ENCODE data around the gene AOPEP. TPM values are rescaled to one million over a fixed set of nuclear protein-coding genes. Genes with fewer than 3 reads are reported as not detected.

AOPEP gene
- polyA plus RNA-seq, 1 experiment: 40.0 TPM

DNA sequence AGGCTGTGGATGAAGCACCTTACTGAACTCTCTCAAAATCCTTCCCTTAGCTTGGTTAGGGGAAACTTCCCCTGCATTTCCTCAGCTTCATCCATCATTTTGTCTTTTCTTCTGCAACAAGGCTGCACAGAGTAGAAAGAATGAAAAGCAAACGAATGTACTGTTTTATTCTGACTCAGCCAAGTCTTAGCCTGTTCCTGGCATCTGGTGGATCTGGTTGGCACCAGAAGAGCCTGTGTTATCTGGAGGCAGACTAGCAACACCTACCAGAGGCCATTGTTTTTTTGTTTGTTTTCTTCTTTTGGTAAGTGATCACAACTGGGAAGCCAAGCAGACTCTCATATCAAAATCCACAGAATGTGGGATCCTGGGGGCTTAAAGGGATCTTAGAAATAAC, 390.3 kb downstream of the AOPEP start:
- no peak for DNase-seq (ENCODE audit: low read depth, low spot score)
- TF ChIP-seq, protein P1, sequence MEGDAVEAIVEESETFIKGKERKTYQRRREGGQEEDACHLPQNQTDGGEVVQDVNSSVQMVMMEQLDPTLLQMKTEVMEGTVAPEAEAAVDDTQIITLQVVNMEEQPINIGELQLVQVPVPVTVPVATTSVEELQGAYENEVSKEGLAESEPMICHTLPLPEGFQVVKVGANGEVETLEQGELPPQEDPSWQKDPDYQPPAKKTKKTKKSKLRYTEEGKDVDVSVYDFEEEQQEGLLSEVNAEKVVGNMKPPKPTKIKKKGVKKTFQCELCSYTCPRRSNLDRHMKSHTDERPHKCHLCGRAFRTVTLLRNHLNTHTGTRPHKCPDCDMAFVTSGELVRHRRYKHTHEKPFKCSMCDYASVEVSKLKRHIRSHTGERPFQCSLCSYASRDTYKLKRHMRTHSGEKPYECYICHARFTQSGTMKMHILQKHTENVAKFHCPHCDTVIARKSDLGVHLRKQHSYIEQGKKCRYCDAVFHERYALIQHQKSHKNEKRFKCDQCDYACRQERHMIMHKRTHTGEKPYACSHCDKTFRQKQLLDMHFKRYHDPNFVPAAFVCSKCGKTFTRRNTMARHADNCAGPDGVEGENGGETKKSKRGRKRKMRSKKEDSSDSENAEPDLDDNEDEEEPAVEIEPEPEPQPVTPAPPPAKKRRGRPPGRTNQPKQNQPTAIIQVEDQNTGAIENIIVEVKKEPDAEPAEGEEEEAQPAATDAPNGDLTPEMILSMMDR (IDR thresholded peaks at IDR 0.05; ENCODE audit: low read depth, low read length): no peak
- Histone ChIP-seq H3K9me3 (ENCODE audit: control insufficient read depth, insufficient read depth, low read length) (no peaks in the 10 kb centered on the region), H3K27ac (ENCODE audit: low read depth, low read length) (no peak overlapping the region), H3K27me3 (ENCODE audit: control insufficient read depth, insufficient read depth, low read length) (no peaks in the 10 kb centered on the region), H3K4me3 (ENCODE audit: low read depth, low read length) (no peak overlapping the region)
- CTCF ChIA-PET: interaction anchor here (0.6 to 5.7 kb wide), 4 partner anchors 10 to 1153 kb away, joined by 4 to 56 read pairs (median 8); no protein-coding TSS in a partner anchor
- POLR2A ChIA-PET: no interaction called here

DNA sequence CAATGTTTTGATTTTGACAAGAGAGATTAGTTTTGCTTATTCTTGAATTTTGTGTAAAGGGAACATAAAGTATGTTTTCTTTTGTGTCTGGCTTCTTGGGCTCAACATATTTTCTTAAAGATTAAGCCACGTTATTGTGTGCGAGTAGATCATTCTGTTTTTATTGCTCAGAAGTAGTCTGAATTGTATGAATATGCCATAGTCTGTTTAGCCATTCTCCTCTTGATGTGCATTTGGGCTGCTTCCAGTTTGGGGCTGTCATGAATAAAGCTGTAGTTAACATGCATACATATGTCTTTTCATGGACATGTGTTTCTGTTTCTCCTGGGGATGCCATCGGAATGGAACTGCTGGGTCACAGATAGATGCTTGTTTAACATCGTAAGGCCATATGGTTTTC, 392.1 kb downstream of the AOPEP start:
- no peak for DNase-seq (ENCODE audit: low read depth, low spot score)
- Histone ChIP-seq H3K27ac (ENCODE audit: low read depth, low read length) (no peak overlapping the region), H3K27me3 (ENCODE audit: control insufficient read depth, insufficient read depth, low read length) (no peaks in the 10 kb centered on the region), H3K9me3 (ENCODE audit: control insufficient read depth, insufficient read depth, low read length) (no peaks in the 10 kb centered on the region), H3K4me3 (ENCODE audit: low read depth, low read length) (no peak overlapping the region)
- ChIA-PET POLR2A (no interaction called here), CTCF (interaction anchor here (1.8 to 5.7 kb wide), 3 partner anchors 8 to 449 kb away, joined by 6 to 56 read pairs (median 10); no protein-coding TSS in a partner anchor)
- TF ChIP-seq, protein P1 (IDR thresholded peaks at IDR 0.05; ENCODE audit: low read depth, low read length): no peak

DNA sequence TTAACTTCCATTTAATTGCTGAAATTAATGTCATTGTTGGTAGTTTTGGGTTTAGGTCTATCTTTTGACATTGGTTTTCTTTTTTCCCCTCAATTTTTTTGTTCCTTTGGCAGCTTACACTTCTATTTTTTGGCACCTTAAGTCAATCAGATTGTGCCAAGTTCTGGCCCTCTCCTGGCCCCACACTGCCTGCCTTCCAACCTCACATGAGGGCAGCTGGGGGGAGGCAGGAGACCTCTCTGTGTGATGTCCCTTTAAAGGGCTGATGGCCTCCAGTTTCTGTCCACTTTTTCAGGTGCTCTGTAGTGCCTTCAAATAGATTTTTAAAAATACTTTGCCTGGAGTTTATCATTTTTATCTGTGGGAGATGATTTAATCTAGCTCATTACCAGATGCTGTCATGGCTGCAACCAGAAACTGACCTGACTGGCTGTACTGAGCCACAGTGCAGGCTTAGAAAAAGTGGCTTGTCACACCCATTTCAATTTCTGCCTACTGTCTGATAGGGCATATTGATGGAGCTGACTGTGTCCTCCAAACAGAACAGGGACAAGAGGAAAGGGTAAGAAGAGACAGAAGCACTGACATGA, 394.4 kb downstream of the AOPEP start:
- H3K4me3 ChIP-seq (ENCODE audit: low read depth, low read length): no peak overlapping the region

DNA sequence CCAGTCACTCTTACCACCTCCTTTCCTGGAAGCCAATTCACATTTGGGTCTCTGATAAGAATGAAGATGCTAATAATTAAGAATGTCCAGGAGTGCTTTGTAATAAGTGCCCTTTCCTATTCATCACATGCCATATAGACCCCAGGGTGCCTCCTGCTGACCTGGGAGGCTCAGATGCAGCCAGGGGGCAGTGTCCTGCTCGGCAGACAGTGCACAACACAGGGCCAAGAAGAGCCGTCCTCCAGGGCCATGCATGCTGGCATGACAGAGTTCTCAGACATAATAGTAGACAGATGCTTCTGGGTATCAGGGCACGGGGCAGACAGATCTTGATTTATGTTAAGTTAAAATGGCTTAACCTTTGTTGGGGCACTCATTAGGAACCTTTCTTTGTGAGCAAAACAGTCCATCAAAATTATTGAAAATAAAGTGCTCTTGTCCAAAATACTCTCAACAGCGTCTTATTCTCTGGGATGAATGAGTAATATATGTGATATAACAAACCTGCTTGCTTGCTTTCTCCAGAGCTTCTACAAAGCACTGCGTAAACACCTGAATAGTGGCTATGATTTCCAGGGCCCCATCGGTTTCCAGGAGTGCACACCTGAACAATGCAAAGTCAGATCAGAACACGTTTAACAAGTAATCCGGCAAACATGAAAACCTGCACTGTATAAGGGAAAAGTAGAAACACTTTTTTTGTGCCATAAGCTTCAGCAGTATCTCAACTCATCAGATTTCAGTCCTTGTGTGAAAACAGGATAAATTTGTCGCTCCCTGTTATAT, 398.3 kb downstream of the AOPEP start:
- ChIA-PET CTCF (interaction anchor here (1.5 to 9.0 kb wide), 4 partner anchors 8 to 457 kb away, joined by 3 to 238 read pairs (median 112); no protein-coding TSS in a partner anchor), POLR2A (no interaction called here)
- no peaks in the 10 kb centered on the region for H3K9me3 ChIP-seq (ENCODE audit: control insufficient read depth, insufficient read depth, low read length)
- no peak overlapping the region for H3K4me3 ChIP-seq (ENCODE audit: low read depth, low read length)
- DNase-seq (ENCODE audit: low read depth, low spot score): no peak
- TF ChIP-seq, protein P1 (IDR thresholded peaks at IDR 0.05; ENCODE audit: low read depth, low read length): no peak
- no peak overlapping the region for H3K27ac ChIP-seq (ENCODE audit: low read depth, low read length)
- no peaks in the 10 kb centered on the region for H3K27me3 ChIP-seq (ENCODE audit: control insufficient read depth, insufficient read depth, low read length)

More for the DNA sequence above, 394.4 kb downstream of the AOPEP start:
- DNase-seq (ENCODE audit: low read depth, low spot score): no peak
- POLR2A ChIA-PET: no interaction called here
- Histone ChIP-seq H3K27me3 (ENCODE audit: control insufficient read depth, insufficient read depth, low read length) (no peaks in the 10 kb centered on the region), H3K27ac (ENCODE audit: low read depth, low read length) (no peak overlapping the region), H3K9me3 (ENCODE audit: control insufficient read depth, insufficient read depth, low read length) (no peaks in the 10 kb centered on the region)
- CTCF ChIA-PET: interaction anchor here (2.6 kb wide), 1 partner anchor 10 kb away, joined by 14 read pairs; no protein-coding TSS in a partner anchor
- TF ChIP-seq, protein P1 (IDR thresholded peaks at IDR 0.05; ENCODE audit: low read depth, low read length): no peak

DNA sequence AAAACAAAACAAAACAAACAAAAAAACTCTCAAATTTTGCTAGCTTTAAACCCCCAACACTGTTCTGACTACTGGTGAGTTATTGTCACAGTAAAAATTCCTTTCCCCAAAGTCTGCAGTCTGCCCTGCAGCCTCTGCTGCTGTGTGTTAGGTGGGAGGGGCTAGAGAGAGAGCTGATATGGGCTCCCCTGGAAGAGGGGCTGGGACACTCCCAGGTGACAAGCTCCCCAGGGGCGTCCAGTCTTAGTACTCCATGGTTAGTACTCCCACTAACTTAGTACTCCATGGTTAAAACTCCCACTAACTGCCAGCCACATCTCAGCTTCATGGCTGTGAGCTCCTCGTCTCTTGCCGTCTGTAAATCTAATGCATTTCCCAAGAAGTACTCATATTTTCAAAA, 399.2 kb downstream of the AOPEP start:
- POLR2A ChIA-PET: no interaction called here
- Histone ChIP-seq H3K9me3 (ENCODE audit: control insufficient read depth, insufficient read depth, low read length) (no peaks in the 10 kb centered on the region), H3K27me3 (ENCODE audit: control insufficient read depth, insufficient read depth, low read length) (no peaks in the 10 kb centered on the region), H3K27ac (ENCODE audit: low read depth, low read length) (no peak overlapping the region), H3K4me3 (ENCODE audit: low read depth, low read length) (no peak overlapping the region)
- no peak for DNase-seq (ENCODE audit: low read depth, low spot score)
- CTCF ChIA-PET: interaction anchor here (0.7 to 9.0 kb wide), 8 partner anchors 8 to 1092 kb away, joined by 3 to 238 read pairs (median 44); no protein-coding TSS in a partner anchor
- TF ChIP-seq, protein P1 (IDR thresholded peaks at IDR 0.05; ENCODE audit: low read depth, low read length): no peak
